ENCODE measurements around the gene CYP4Z1.

- TF ChIP-seq CTCF (conservative IDR thresholded peaks at IDR 0.05; ENCODE audit: low read length) (no peak), EZH2phosphoT487 (IDR thresholded peaks at IDR 0.05; ENCODE audit: borderline replicate concordance, low read depth, low read length) (no peak)
These were observed 7.7 kb upstream of the CYP4Z1 start for GRCh38 chr1:47059376-47059775.

Measured in OCI-LY7 (cell line).